Mammary epithelial cell (primary cell): ENCODE results near the gene ALDH2.

Experiments
- EZH2 ChIP-seq: IDR thresholded peaks from 2 replicates; pipeline ENCODE4 v1.6.1; 2012; ENCODE audit warnings: low read length, inconsistent platforms, borderline replicate concordance
- TF ChIP-seq, protein P1 (sequence below), 2 donors: IDR thresholded peaks in 1 of 2; conservative IDR thresholded peaks in 1 of 2; 2 replicates each; pipeline ENCODE4 v1.5.1; 2011 to 2012; ENCODE audit warnings: inconsistent platforms in 2 of 2, low read length in 2 of 2, mild to moderate bottlenecking in 2 of 2, control low read depth in 1 of 2, low read depth in 1 of 2; ENCODE audit not compliant: insufficient read depth in 1 of 2; ENCODE audit errors: extremely low read depth in 1 of 2

DNA sequence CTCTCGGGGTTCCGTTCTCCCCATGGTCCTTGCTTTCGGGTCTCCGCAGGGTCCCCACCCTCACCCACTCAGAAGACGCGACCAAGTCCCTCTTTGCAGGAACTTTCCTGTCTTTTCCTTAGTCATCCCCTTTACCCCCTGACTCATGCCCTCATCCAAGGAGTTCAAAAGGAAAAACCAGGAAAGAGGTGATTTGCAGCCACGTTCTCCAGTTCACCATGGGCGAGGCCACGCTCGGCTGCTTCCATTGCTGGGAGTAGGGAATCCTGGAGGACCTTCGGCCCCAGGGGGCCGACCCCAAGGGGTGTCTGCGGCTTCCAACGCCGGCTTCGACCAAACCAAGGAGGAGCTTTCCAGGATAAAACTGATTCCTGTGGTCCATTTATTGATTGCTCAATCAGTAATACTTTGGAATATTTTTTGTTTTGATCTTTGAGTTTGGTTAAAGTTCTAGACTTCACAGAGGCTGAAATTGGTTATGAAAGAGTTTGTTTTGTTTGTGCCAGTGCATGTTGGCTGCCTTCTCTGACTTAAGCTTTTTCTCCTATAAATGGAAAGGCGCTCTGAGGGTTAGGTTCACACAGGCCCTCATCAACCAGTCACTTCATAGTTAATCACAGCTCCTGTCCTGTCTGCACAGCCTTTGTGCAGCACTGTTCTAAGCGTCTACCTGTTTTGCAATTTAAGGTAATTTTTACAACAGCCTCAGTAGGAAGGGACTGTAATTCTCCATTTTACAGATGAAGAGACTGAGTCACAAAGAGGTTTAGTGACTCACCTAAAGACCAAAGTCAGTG, 827 bp downstream of the ALDH2 start:
- TF ChIP-seq, protein P1, sequence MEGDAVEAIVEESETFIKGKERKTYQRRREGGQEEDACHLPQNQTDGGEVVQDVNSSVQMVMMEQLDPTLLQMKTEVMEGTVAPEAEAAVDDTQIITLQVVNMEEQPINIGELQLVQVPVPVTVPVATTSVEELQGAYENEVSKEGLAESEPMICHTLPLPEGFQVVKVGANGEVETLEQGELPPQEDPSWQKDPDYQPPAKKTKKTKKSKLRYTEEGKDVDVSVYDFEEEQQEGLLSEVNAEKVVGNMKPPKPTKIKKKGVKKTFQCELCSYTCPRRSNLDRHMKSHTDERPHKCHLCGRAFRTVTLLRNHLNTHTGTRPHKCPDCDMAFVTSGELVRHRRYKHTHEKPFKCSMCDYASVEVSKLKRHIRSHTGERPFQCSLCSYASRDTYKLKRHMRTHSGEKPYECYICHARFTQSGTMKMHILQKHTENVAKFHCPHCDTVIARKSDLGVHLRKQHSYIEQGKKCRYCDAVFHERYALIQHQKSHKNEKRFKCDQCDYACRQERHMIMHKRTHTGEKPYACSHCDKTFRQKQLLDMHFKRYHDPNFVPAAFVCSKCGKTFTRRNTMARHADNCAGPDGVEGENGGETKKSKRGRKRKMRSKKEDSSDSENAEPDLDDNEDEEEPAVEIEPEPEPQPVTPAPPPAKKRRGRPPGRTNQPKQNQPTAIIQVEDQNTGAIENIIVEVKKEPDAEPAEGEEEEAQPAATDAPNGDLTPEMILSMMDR (conservative IDR thresholded peaks at IDR 0.05 in 1 of 2, IDR thresholded peaks at IDR 0.05 in 1 of 2; ENCODE audit: extremely low read depth in 1 of 2, insufficient read depth in 1 of 2, low read depth in 1 of 2, low read length in 2 of 2), result no peak
- TF ChIP-seq EZH2, result no peak
